ENCODE measurements around the gene RHOBTB1. TPM values are rescaled to one million over a fixed set of nuclear protein-coding genes. Genes with fewer than 3 reads are reported as not detected.

RHOBTB1 gene
- total RNA-seq, 1 experiment from 2014 or later: 12.4 TPM

DNA sequence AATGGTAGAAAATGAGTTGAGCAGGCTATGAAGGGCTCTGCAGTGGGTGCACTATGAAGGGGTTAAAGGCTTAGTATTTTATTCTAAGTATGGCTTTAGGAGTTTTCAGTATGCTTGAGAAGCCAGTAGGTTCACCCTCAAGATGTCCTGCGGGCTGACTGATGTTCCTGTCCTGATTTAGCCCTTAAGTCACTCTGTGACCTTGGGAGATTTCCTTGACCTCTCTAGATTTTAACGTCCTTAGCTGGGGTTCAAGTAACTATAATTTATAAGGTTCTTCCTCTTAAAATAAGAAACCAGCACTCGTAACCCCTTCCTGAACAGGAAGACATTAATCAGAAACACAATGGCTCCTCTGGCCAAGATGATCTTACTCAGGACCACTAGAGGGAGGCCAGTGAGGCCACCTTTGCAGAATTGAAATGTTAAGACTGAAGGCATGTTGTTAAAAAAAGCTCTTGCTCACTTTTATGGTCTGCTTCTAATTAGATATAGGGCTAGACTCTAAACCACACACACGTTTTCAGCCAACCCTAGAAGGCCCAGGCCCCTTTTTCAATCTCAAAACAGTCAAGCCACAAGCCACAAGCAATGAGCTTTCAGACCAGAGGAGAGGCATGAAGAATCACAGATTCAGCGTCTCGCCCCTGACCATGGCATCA is 123.8 kb downstream of the RHOBTB1 start:
- DNase-seq (ENCODE audit: low read depth): peak; percentile 85

Other genes starting within 250 kb of the RHOBTB1 start
- gene CDK1, start 165.7 kb downstream of the RHOBTB1 start, total RNA-seq (2014; rRNA removed; shearing (Covaris generic)): 275 and 290 TPM in 2 replicates